ENCODE data around the gene ACOD1.

ACOD1 gene

DNA sequence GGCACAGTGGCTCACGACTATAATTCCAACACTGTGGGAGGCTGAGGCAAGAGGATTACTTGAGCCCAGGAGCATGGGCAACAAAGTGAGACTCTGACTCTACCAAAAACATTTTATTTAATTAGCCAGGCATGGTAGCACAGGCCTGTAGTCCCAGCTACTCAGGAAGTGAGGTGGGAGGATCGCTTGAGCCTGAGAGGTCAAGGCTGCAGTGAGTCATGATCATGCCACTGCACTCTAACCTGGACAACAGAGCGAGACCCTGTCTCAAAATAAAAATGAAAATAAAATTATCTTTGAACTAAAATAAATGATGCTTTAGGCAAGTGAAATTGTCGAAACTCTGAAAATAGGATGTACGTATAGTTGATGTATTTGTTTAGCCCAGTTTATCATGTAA lies 35.4 kb downstream of the ACOD1 start:
- in situ Hi-C loops (cut with HindIII; ENCODE audit: low sequenced_read_pairs) = no loop called here

DNA sequence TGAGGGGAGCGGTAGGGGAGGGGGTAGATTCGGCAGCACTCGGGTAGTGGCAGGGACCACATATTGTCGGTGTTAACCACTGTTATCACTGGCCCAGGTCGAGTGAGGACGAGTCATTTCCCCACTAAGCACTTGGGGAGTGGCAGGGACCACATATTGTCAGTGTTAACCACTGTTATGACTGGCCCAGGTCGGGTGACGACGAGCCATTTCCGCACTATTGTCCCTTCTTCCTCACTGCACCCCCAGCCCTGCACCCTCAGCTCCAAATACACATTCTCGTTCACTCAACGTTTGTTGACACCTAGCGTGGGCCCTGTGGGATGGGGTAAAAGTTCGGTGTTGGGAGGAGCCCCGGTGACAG lies 43.1 kb downstream of the ACOD1 start:
- in situ Hi-C loops (cut with HindIII; ENCODE audit: low sequenced_read_pairs) = no loop called here

DNA sequence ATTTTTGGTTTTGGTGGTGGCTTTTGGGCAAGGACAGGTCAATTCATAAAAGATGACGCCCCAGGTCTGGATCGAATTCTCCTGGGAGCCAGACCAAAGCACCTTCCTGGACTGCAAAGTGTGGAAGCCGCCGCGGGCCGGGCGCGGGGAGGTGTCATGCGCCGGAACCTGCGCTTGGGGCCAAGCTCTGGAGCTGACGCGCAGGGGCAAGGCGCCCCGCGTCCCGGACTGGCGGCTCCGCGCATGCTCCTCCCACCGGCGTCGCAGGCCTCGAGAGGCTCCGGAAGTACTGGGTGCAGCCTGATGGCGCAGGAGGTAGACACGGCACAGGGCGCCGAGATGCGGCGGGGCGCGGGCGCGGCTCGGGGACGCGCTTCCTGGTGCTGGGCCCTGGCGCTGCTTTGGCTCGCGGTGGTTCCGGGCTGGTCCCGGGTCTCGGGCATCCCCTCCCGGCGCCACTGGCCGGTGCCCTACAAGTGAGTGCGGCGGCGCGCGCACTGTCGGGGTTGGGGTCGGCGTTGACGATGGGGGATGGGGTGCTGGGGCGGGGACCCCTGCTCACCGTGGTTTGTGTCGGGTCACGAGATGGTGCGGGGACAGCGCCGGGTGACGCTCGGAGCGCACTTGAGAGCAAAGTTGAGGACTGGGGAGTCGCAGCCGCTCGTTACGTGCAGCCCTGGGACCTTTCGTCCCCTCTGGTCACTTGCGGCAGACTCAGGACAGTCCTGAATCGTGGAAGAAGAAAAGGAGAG lies 43.7 kb downstream of the ACOD1 start, which contains the start of gene CLN5:
CLN5 (plus strand) TSS at position 286 of the 752 bp plus-strand sequence; CDS start at position 304, 18 bp downstream.
- in situ Hi-C loops (cut with HindIII; ENCODE audit: low sequenced_read_pairs) = no loop called here

DNA sequence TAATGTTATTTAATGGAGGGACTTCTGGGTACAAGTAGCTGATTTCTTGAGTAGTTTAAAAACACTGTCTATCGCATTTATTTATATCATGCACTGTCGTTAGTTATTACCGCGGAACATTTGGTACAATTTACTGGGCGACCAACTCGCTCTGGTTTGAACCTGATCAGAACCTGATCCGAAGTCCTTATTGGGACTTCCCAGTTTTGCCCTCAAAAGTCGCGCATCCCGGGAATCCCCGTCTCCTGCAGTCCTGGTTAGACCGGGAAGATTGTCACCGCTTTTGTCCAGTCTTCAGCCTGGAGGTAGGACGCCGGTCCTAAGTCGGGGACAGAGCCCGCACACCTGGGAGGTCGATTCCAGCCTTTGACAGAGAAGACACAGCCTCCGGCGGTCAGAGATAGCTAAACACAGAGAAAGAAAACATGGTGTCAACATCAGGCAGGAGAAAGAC lies 44.3 kb downstream of the ACOD1 start:
- in situ Hi-C loops (cut with HindIII; ENCODE audit: low sequenced_read_pairs) = no loop called here

DNA sequence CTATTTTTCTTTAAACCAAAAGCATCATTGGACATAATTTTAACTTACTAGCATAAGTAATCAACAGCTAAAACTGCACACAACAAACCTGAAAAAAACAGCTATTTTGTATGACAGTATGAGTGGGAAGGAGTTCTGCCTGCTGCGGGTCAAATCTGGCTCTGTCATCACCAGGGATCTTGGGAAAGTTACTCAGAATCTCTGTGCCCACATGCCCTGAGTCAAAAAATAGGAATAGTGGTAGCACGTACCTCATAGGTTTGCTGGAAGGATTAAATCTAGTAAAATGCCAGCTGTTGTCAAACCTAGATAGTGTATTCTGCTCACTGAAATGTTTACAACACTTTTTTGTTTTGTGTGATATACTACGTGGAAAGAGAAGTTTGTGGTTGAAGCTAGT lies 44.7 kb downstream of the ACOD1 start:
- in situ Hi-C loops (cut with HindIII; ENCODE audit: low sequenced_read_pairs) = no loop called here

DNA sequence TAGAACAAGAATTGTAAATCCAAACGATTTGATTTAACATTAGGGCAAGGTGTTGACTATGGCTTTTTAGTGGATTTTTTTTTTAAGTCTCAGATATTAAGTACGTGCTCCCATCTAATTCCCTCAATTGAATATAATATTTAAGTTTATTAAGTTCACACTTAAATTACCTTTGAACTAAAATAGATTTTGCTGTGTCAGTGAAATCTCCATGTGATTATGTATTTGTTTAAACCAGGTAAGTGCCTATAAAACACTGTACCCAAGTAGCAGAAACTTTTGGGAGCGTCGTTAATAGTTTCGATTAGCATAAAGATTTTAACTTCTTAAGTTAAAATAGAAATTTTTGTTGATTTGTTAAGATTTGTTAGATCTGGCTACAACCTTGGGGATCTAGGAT lies 45.2 kb downstream of the ACOD1 start:
- in situ Hi-C loops (cut with HindIII; ENCODE audit: low sequenced_read_pairs) = no loop called here

DNA sequence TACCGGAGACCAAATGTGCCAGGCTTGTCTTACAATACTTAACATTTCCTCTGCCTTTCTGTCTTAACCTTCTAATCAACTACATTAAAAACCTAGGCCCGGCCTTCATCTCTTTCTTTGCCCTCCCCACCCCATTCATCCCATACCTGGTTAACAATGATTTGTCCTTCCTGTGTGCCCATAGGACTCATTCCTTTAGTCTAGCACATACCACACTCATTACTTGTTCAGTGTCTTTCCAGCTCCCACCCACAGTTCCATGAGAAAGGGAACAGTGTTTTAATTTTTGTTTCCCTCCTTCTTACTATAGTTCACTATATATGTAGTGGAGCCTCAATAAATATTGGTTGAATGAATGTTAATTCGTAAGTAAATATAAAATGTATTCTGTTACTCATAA lies 46.0 kb downstream of the ACOD1 start:
- in situ Hi-C loops (cut with HindIII; ENCODE audit: low sequenced_read_pairs) = no loop called here

DNA sequence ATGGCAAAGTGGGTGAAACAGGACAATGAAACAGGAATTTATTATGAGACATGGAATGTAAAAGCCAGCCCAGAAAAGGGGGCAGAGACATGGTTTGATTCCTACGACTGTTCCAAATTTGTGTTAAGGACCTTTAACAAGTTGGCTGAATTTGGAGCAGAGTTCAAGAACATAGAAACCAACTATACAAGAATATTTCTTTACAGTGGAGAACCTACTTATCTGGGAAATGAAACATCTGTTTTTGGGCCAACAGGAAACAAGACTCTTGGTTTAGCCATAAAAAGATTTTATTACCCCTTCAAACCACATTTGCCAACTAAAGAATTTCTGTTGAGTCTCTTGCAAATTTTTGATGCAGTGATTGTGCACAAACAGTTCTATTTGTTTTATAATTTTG lies 52.2 kb downstream of the ACOD1 start:
- in situ Hi-C loops (cut with HindIII; ENCODE audit: low sequenced_read_pairs) = no loop called here

DNA sequence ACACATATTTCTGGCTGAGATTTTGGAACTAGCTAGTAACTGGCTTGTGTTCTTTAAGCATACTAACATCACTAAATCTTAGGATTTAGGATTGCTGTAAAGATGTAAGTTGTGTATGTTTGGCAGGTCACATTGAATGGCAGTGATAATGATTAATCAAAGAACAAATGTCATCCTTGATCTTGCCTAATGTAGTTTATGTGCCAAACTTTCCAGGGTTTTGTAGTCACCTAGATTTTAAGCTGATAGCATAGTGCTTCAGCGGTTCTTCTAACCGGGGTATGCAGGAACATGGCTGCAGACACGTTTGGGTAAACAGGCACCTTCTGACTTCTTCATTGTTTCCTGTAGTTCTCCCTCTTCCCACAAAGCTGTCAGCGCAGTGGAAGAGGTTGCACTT lies 53.2 kb downstream of the ACOD1 start:
- in situ Hi-C loops (cut with HindIII; ENCODE audit: low sequenced_read_pairs) = no loop called here

DNA sequence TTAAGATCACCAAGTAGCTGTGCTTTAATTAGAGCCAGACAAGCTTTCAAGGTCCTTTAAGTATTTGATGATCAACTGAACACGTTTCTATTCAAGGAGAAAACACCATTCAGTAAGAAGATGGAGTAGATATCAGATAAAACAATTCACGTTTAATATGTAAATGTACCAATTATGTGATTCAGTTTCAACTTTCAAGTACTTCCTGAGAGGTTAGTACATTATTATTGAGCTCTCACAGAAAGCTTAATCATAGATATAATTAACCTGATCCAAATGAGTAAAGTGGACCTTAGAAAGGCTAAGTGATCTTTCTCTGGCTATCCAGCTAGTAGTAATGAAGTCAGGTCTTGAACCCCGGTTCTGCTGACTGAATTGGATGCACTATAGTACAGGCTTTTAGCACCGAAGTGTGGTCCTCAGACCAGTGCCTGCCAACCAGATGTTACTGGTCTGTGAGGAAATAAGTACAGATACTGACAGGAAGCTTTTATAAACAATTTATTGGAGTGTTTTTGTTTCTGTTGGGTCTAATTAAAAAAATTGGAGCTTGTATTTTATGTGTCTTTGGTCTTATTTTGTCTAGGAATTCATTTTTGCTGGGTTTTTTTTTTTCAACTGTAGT lies 53.8 kb downstream of the ACOD1 start:
- in situ Hi-C loops (cut with HindIII; ENCODE audit: low sequenced_read_pairs) = no loop called here

DNA sequence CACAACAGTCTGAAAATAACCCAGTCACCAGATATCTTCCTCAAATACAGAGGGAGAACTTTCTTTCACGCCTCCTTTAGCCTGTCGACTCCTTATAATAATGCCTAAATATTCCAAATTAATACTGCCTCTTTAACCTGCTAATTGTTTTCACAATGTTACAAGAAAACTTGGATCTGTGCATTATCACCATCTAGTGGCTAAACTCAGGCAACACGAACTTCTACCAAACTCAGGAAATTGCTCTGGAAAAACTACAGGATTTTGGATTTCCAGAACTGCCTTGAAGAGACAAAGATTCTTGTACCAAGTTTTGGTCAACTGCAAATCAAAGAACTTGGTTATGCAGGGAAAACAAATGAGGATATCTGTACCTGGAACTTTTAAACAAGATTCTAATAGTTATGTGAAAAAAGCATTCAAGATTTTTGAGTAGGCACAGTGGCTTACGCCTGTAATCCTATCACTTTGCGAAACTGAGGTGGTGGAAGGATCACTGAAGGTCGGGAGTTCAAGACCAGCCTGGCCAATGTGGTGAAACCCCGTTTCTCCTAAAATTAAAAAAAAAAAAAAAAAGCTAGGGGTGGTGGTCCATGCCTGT lies 54.4 kb downstream of the ACOD1 start:
- in situ Hi-C loops (cut with HindIII; ENCODE audit: low sequenced_read_pairs) = no loop called here

All from endothelial cell of hepatic sinusoid (primary cell).